ENCODE measurements around the gene BRICD5. TPM values are rescaled to one million over a fixed set of nuclear protein-coding genes. Genes with fewer than 3 reads are reported as not detected.

Gene BRICD5
- total RNA-seq, 1 donor from 2014 or later = 30.2 TPM

DNA sequence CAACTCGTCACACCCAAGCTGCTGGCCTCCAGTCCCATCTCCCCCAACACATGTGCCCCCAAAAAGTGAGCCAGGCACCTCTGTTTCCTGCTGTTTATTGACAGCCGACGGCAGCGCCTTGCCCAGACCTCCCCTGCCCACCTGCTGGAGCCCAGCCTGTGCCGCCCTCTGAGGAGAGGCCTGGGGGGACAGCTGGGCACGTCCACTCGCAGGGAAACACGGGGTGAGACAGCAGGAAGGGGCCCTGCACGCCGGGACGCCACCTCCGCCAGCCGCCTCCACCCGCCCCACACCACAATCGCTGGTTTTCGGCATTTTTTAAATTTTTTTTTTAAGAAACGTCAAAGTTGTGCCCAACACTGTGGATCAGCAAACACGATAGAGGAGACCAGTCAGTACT is 33.6 kb downstream of the BRICD5 start:
- peaks cover 1% of the 10 kb centered on the region for H3K4me1 Mint-ChIP-seq (ENCODE audit: low read depth, unreplicated experiment)
- H3K9me3 Mint-ChIP-seq (ENCODE audit: unreplicated experiment) = peaks cover 3% of the 10 kb centered on the region
- no peak for DNase-seq
- TF ChIP-seq, protein P1, sequence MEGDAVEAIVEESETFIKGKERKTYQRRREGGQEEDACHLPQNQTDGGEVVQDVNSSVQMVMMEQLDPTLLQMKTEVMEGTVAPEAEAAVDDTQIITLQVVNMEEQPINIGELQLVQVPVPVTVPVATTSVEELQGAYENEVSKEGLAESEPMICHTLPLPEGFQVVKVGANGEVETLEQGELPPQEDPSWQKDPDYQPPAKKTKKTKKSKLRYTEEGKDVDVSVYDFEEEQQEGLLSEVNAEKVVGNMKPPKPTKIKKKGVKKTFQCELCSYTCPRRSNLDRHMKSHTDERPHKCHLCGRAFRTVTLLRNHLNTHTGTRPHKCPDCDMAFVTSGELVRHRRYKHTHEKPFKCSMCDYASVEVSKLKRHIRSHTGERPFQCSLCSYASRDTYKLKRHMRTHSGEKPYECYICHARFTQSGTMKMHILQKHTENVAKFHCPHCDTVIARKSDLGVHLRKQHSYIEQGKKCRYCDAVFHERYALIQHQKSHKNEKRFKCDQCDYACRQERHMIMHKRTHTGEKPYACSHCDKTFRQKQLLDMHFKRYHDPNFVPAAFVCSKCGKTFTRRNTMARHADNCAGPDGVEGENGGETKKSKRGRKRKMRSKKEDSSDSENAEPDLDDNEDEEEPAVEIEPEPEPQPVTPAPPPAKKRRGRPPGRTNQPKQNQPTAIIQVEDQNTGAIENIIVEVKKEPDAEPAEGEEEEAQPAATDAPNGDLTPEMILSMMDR (IDR thresholded peaks at IDR 0.05; ENCODE audit: partially characterized antibody, unreplicated experiment) = no peak
- no peak overlapping the region for H3K4me3 Mint-ChIP-seq (ENCODE audit: unreplicated experiment)
- no peaks in the 10 kb centered on the region for H3K27me3 Mint-ChIP-seq (ENCODE audit: unreplicated experiment)
- H3K27ac Mint-ChIP-seq (ENCODE audit: unreplicated experiment) = no peak overlapping the region
- no peaks in the 10 kb centered on the region for H3K36me3 Mint-ChIP-seq (ENCODE audit: unreplicated experiment)

DNA sequence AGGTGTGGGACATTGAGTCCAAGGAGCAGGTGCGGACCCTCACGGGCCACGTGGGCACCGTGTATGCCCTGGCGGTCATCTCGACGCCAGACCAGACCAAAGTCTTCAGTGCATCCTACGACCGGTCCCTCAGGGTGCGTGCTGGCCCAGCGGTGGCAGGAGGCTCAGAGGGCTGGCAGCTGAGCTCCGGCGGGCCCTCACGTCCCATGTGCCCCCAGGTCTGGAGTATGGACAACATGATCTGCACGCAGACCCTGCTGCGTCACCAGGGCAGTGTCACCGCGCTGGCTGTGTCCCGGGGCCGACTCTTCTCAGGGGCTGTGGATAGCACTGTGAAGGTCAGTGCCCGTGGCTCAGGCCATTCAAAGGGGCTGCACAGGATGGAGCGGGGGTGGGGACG is 34.6 kb downstream of the BRICD5 start:
- Mint-ChIP-seq H3K9me3 (ENCODE audit: unreplicated experiment) (no peaks in the 10 kb centered on the region), H3K4me3 (ENCODE audit: unreplicated experiment) (no peak overlapping the region), H3K4me1 (ENCODE audit: low read depth, unreplicated experiment) (no peaks in the 10 kb centered on the region), H3K27me3 (ENCODE audit: unreplicated experiment) (peaks cover 2% of the 10 kb centered on the region), H3K36me3 (ENCODE audit: unreplicated experiment) (no peaks in the 10 kb centered on the region), H3K27ac (ENCODE audit: unreplicated experiment) (no peak overlapping the region)
- TF ChIP-seq, protein P1 (IDR thresholded peaks at IDR 0.05; ENCODE audit: partially characterized antibody, unreplicated experiment) = no peak
- no peak for DNase-seq

DNA sequence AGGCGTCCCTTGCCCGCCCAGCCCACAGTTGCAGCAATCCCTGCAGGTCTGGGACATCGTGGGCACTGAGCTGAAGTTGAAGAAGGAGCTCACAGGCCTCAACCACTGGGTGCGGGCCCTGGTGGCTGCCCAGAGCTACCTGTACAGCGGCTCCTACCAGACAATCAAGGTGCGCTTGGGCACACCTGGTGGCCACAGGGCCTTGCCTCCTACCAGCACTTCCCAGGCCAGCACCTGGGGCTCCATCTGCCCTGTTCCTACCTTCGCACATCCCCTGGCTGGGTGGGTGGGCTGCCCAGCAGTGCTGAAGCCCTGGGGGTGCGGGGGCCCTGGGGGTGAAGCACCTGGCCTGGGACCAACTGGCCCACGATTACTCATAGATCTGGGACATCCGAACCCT is 35.2 kb downstream of the BRICD5 start:
- Mint-ChIP-seq H3K27ac (ENCODE audit: unreplicated experiment) (no peak overlapping the region), H3K27me3 (ENCODE audit: unreplicated experiment) (peaks cover 2% of the 10 kb centered on the region), H3K36me3 (ENCODE audit: unreplicated experiment) (no peaks in the 10 kb centered on the region), H3K4me1 (ENCODE audit: low read depth, unreplicated experiment) (no peaks in the 10 kb centered on the region), H3K4me3 (ENCODE audit: unreplicated experiment) (no peak overlapping the region), H3K9me3 (ENCODE audit: unreplicated experiment) (no peaks in the 10 kb centered on the region)
- TF ChIP-seq, protein P1 (IDR thresholded peaks at IDR 0.05; ENCODE audit: partially characterized antibody, unreplicated experiment) = no peak
- no peak for DNase-seq

DNA sequence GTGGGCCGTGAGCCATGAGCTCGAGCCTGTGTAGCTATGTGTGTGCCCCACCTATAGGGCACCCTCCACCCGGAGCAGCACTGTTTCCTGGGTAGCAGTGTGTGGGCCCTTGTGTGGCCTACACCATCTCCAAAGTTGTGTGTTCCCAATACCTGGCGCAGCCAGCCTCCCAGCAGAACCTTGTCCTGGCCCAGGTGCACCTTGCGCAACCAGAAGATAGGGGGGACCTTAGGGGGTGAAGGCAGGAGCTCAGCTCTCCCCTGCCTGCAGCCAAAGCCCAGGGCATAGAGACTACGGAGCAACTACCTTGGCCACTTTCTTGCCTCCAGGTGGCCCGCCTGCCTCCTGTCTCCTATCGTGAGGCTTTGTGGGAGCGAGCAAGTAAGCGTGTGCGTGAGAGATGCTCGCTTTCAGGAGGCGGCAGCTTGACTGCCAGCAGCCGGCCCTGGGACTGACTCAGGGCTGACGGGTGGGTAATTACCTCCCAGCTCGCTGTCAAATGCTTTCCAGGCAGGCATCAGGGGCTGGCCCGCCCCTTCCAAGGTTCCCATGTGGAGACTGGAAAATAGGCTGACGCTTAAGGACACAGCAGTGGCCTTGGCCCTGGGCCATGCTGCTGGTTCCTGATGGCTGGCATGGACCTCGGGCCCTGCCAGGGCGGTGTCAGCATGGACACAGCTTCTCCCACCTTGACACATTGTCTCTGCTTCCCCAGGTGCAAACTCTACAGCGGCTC is 36.1 kb downstream of the BRICD5 start:
- H3K9me3 Mint-ChIP-seq (ENCODE audit: unreplicated experiment) = no peaks in the 10 kb centered on the region
- TF ChIP-seq, protein P1 (IDR thresholded peaks at IDR 0.05; ENCODE audit: partially characterized antibody, unreplicated experiment) = no peak
- H3K27me3 Mint-ChIP-seq (ENCODE audit: unreplicated experiment) = peaks cover 2% of the 10 kb centered on the region
- H3K36me3 Mint-ChIP-seq (ENCODE audit: unreplicated experiment) = no peaks in the 10 kb centered on the region
- H3K4me1 Mint-ChIP-seq (ENCODE audit: low read depth, unreplicated experiment) = no peaks in the 10 kb centered on the region
- H3K27ac Mint-ChIP-seq (ENCODE audit: unreplicated experiment) = no peak overlapping the region
- DNase-seq = no peak
- no peak overlapping the region for H3K4me3 Mint-ChIP-seq (ENCODE audit: unreplicated experiment)

DNA sequence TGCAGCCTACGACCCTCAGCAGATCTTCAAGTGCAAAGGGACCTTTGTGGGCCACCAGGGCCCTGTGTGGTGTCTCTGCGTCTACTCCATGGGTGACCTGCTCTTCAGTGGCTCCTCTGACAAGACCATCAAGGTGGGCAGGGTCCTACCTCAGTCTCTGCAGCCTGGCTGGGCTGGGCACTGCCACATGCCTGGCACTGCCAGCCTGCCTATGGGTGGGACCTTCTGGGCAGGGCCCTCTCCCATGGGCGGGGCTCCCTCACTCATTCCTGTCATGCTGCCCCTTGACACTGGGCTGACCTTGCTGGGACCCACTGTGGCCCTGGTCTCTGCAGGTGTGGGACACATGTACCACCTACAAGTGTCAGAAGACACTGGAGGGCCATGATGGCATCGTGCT is 36.7 kb downstream of the BRICD5 start:
- Mint-ChIP-seq H3K27ac (ENCODE audit: unreplicated experiment) (no peak overlapping the region), H3K4me3 (ENCODE audit: unreplicated experiment) (no peak overlapping the region), H3K36me3 (ENCODE audit: unreplicated experiment) (no peaks in the 10 kb centered on the region), H3K4me1 (ENCODE audit: low read depth, unreplicated experiment) (no peaks in the 10 kb centered on the region), H3K27me3 (ENCODE audit: unreplicated experiment) (peaks cover 2% of the 10 kb centered on the region), H3K9me3 (ENCODE audit: unreplicated experiment) (no peaks in the 10 kb centered on the region)
- no peak for DNase-seq
- TF ChIP-seq, protein P1 (IDR thresholded peaks at IDR 0.05; ENCODE audit: partially characterized antibody, unreplicated experiment) = no peak

Data from glutamatergic neuron (in vitro differentiated cells).